Umbilical cord (tissue), 2 donors: ENCODE results near the gene SCYGR6. TPM values are rescaled to one million over a fixed set of nuclear protein-coding genes. Genes with fewer than 3 reads are reported as not detected.
A peak's percentile ranks its signal among the peaks of the same experiment; 100 is the strongest.
"Not testable (repeated sequence)": the region's sequence is repeated elsewhere in the genome, so short reads cannot be mapped to it uniquely, and the experiment has no call there.

ENCODE experiments used
- DNase-seq: peaks from one replicate; pipeline ENCODE4 v3.0.0-alpha.2; 2015; ENCODE audit warnings: low spot score
- total RNA-seq: library from RNA; depleted of rRNA; stranded (reverse); fragments of >200 nt; gene quantifications from one replicate; pipeline ENCODE4 v1.2.3, GENCODE V29; 2014; ENCODE audit warnings: low replicate concordance; ENCODE audit not compliant: insufficient read depth

The SCYGR6 gene
- total RNA-seq = not detected

GRCh38 chr2:227724394-227725039, at the start of gene SCYGR6:
Gene SCYGR6 (minus strand): TSS chr2:227724757. CDS start chr2:227724757, 0 bp downstream.
- no peak for DNase-seq

GRCh38 chr2:227774011-227774624, 49.6 kb upstream of the SCYGR6 start:
- DNase-seq = no peak

- no peak for DNase-seq
These were observed 48.4 kb upstream of the SCYGR6 start for GRCh38 chr2:227772932-227773331.

- no peak for DNase-seq
These were observed 47.7 kb upstream of the SCYGR6 start for GRCh38 chr2:227772197-227772661.

- DNase-seq = no peak
These were observed 43.3 kb upstream of the SCYGR6 start for GRCh38 chr2:227767830-227768229.

GRCh38 chr2:227766373-227766883, 41.9 kb upstream of the SCYGR6 start:
- DNase-seq = peak; percentile 82

GRCh38 chr2:227765788-227766372, 41.3 kb upstream of the SCYGR6 start:
- DNase-seq = no peak

- no peak for DNase-seq
These were observed 37.4 kb upstream of the SCYGR6 start for GRCh38 chr2:227761740-227762476.

GRCh38 chr2:227759411-227760118, 35.0 kb upstream of the SCYGR6 start:
- no peak for DNase-seq

GRCh38 chr2:227756261-227756660, 31.7 kb upstream of the SCYGR6 start:
- DNase-seq = not testable (repeated sequence)

GRCh38 chr2:227748079-227748478, 23.5 kb upstream of the SCYGR6 start:
- no peak for DNase-seq

GRCh38 chr2:227745594-227745993, 21.0 kb upstream of the SCYGR6 start, which contains the start of gene SCYGR8:
Gene SCYGR8 (plus strand): TSS chr2:227745894. CDS start chr2:227745894, 0 bp downstream.
- no peak for DNase-seq

- not testable (repeated sequence) for DNase-seq
These were observed 16.1 kb upstream of the SCYGR6 start for GRCh38 chr2:227740705-227741104.

- no peak for DNase-seq
These were observed 14.8 kb upstream of the SCYGR6 start for GRCh38 chr2:227739351-227739750.

GRCh38 chr2:227728035-227728434, 3.5 kb upstream of the SCYGR6 start, which contains the start of gene SCYGR7:
Gene SCYGR7 (plus strand): TSS chr2:227728335. CDS start chr2:227728335, 0 bp downstream.
- DNase-seq = no peak

- DNase-seq = peak; percentile 9
These were observed 1.7 kb downstream of the SCYGR6 start for GRCh38 chr2:227722821-227723220.

- no peak for DNase-seq
These were observed 3.9 kb downstream of the SCYGR6 start for GRCh38 chr2:227720680-227721079.

GRCh38 chr2:227719641-227720040, 4.9 kb downstream of the SCYGR6 start:
- no peak for DNase-seq

- DNase-seq = peak; percentile 95
These were observed 6.6 kb downstream of the SCYGR6 start, which contains the start of gene SLC19A3 for GRCh38 chr2:227717687-227718567. Gene SLC19A3 (minus strand): TSS chr2:227718028. CDS start chr2:227702318, 15,710 bp downstream.

- no peak for DNase-seq
These were observed 8.1 kb downstream of the SCYGR6 start for GRCh38 chr2:227716501-227716900.
